GM20000 (cell line): ENCODE measurements around the gene COL4A6.

ENCODE experiments used
- DNase-seq: peaks from one replicate; pipeline ENCODE4 v3.0.0; 2012; ENCODE audit warnings: low spot score
- TF ChIP-seq, protein P1 (sequence below): IDR thresholded peaks from 2 replicates; pipeline ENCODE4 v1.5.1; 2012; ENCODE audit warnings: mild to moderate bottlenecking, control low read depth; ENCODE audit errors: extremely low read depth, missing control alignments

Gene COL4A6

DNA sequence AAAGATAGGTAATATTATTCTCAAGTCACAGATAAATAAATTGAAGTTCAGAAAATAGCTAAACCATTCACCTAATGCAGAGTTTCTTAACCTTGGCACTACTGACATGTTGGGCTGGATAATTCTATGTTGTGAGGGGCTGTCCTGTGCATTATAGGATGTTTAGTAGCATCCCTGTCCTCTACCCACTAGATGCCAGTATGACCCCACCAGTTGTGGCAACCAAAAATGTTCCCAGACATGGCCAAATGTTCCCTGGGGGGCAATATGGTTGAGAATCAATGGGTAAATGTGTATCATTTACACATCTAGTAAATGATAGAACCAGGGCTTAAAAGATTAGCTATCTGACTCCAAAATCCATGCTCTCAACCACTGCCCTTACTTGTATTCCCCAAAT, 140.9 kb downstream of the COL4A6 start:
- TF ChIP-seq, protein P1, sequence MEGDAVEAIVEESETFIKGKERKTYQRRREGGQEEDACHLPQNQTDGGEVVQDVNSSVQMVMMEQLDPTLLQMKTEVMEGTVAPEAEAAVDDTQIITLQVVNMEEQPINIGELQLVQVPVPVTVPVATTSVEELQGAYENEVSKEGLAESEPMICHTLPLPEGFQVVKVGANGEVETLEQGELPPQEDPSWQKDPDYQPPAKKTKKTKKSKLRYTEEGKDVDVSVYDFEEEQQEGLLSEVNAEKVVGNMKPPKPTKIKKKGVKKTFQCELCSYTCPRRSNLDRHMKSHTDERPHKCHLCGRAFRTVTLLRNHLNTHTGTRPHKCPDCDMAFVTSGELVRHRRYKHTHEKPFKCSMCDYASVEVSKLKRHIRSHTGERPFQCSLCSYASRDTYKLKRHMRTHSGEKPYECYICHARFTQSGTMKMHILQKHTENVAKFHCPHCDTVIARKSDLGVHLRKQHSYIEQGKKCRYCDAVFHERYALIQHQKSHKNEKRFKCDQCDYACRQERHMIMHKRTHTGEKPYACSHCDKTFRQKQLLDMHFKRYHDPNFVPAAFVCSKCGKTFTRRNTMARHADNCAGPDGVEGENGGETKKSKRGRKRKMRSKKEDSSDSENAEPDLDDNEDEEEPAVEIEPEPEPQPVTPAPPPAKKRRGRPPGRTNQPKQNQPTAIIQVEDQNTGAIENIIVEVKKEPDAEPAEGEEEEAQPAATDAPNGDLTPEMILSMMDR, result no peak
- no peak for DNase-seq

DNA sequence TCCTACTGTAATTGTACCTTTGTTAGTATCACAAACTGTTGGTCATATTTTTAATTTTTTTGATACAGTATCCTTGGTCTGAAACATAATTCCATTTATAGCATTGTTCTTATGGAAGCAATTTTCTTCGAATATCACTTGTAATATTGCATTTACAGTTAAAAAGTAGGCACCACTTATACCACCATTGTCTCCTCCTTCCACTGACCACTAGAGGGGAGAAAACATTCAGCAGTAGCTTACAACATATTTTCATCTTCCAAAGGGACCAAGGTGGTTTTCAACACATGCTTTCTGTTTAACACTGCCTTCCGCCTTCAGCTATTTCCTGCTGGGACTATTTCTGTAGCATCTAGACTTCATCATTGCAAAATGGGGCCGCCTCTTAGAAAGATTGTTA, 146.2 kb downstream of the COL4A6 start:
- TF ChIP-seq, protein P1, result no peak

DNA sequence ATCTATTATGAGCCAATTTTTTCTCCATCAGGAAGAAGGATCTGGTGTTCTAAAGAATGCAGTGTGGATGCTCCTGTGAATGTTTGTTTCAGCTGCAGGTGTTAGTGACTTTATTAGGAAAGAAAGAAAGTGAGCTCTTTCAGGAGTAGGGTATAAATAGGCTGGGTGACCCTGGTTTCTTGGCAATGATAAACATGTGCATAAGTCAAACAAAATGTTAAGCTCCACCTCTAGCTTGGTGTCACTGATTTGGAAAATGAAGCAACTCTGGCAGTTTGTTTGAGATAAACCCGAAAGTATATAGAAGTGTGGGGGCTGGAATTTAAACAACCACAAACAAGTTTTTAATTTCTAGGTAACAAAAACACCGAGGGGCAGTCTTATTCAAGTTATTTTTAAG, 152.3 kb downstream of the COL4A6 start:
- TF ChIP-seq, protein P1, result no peak
- DNase-seq, result no peak

More for the DNA sequence above, 146.2 kb downstream of the COL4A6 start:
- DNase-seq, result no peak

DNA sequence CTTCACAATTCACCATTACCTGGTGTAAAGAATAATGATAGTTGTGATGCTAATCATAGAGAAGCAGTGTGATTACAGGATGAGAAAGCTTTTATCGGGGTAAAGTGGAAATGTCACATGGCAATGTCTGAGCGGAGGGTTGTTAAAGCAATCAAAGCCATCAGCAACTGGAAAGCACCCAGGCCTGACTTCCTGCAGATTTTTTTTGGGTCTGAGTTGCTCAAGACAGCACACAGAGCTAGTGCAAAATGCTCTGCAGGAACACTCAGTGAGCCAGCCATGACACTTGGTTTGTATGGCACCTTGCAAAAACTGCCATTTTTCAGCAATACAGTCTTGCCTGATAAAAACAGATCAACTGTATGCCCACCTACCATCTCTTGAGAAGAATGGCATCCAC, 152.9 kb downstream of the COL4A6 start:
- TF ChIP-seq, protein P1, result no peak
- DNase-seq, result no peak

DNA sequence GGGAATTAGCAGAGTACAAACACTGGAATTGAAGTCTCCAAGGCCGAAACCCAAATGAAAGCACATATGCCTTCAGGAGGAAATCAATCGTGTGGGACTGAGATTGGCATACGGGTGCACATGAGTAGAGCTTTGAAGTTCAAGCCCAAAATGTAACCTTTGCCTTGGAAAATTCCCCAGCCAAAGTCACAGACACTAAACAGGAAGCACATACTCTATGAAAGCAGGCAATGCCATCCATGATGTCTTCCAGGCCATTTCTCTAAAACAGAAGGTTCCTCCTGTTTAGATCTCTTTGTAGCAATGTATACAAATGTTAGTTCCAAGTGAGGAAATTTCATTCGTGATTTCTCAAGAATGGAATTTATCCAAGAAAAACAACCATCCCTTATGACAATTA, 162.5 kb downstream of the COL4A6 start:
- TF ChIP-seq, protein P1, result no peak
- no peak for DNase-seq

DNA sequence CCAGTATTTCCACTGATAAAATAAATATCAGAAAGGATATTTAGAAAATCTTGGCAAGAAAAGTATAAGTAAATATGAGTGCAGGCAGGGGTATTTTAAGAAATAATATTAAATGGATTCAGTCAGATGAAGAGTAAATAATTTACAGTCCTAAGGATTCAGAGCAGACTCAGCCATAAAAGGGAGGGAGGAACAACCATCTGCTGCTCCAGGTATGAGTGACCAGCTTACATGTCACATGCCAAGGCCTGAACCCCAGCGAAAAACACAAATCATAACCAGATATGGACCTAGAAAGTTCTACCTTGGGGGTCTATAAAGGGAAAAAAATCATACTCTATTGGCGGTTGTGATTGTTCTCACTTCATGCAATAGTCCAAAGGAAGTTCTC, 166.8 kb downstream of the COL4A6 start:
- no peak for DNase-seq
- TF ChIP-seq, protein P1, result no peak

DNA sequence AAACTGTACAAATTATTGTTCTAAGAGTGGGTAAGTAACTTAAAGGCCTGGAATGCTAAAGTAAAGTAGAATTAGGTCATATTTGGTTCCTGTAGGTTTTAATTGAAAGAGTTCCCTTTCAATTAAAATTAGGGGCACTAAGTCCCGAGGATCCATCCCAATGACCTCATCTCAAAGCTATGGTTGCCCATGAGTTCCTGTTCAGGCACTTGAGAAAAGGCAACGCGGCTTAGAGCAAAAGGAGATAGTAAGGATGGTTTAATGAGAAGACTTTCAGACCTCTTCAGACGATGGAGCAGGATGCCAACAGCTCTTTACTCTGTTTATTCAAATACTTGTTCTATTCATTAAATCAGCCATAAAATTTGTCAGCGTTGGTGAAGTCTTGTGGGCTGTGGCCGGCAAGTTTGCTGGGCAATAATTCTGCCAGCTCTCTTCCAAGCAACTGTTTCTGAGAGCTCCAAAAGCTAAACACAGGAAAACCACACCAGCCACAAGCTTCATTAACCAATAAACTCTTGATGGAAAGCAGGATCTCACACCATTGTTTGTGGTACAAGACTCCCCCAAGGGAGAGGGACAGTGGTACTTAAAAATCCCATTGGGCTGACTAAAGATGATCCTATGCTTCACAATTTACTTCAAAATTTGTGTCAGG, 167.4 kb downstream of the COL4A6 start:
- TF ChIP-seq, protein P1, result no peak
- no peak for DNase-seq
